SIG-M5 treated with dmso at 0.1 percent for 504 hours (cell line): ENCODE results near the gene DNAH14.
"Not testable (repeated sequence)": the region's sequence is repeated elsewhere in the genome, so short reads cannot be mapped to it uniquely, and the experiment has no call there.

Source experiments
- DNase-seq: peaks from one replicate; lab custom pipeline; 2025; ENCODE audit not compliant: unreplicated experiment; lab: John Stamatoyannopoulos, UW

Gene DNAH14

DNA sequence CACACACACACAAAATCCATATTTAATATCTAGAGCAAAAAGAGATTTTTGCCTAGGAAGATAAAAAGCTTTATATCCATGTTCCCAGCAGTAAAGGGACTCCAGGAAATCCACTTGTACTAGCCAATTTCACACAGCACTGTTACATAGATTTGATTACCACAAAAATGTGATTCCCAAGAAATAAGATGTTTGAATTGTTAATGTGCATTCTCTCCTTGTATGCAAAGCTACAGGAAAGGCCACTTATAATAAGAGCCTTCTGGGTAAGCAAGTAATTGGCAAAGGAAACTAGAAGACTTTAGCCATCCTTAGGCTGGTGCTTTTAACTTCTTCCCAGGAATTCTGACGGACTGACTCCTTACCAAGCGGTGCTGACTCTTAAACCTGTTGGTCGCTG lies 409.1 kb downstream of the DNAH14 start:
- DNase-seq = no peak

DNA sequence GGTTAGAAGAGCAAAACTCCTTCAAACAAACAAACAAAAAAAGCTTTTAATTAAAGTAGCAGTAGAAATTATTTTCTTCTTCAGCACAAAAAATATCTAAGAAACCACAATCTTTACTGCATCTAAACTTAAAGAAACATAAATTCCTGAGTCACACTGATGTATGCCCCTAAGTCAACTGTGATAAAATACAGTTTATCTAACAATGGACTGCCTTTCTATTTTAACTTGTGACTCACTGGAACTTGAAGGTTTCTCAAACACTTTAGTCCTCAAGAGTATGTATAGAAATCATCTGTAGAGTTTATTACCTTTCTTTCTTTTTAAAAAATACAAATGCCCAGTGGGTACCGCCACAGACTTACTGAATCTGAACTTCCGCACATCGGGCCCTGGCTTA lies 412.2 kb downstream of the DNAH14 start:
- no peak for DNase-seq

DNA sequence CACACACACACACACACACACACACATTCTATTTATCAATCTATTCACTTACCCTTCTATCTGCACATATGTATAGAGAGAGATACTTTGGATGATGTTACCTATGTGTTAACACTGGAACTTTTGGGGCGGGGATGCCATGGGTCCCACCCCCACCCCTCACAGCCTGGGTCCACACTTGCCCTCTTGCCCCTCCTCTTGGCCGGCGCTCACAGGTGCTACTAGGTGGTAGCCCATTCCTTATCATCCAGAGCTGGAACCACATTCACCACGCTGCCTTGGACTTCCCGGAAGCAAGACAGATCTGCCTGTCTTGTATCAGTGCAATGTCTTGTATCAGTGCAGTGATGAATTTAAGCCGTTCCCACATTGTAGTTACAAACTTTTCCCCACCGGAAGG lies 413.2 kb downstream of the DNAH14 start:
- no peak for DNase-seq

DNA sequence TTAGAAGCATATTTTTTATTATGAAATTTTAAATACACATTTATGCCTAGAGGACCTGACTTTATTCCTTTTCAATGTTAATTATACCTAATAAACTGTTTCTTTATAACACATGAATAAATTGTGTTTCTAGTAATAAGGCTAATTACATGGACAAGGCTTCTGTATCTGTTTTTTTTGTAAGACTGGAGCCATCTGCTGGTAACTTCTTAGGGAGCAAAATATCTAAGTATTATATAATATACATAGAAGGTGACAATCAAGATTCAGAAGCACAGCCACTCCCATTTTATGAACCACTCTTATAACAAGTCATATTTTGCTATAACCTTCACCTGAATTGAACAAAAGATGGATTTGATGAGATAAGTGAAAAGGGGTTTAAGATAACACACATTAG lies 414.1 kb downstream of the DNAH14 start:
- DNase-seq = peak; percentile 68

DNA sequence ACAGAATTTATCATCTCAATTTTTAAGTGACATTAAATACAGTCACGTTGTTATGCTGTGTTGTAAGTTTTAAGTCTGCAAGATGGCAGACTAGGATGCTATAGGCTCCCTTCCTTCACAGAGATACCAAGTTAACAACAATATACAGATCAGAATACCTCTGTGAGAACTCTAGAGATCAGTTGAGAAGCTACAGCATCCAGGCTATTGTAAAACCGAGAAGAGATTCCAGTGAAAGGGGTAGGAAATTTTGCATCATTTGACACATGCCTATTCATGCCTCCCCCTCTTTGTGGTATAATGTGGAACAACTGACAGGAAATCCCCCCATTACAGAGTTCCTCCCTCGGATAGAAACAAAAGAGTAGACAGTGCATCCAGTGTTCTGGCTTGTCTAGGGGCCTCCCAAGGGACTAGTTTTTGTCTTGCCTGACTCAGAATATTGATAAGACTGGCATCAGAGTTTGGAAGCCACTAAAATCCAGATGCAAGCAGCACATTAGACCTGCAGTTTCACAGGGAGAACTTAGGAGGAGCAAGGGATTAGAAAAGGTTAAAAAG lies 417.7 kb downstream of the DNAH14 start:
- no peak for DNase-seq

DNA sequence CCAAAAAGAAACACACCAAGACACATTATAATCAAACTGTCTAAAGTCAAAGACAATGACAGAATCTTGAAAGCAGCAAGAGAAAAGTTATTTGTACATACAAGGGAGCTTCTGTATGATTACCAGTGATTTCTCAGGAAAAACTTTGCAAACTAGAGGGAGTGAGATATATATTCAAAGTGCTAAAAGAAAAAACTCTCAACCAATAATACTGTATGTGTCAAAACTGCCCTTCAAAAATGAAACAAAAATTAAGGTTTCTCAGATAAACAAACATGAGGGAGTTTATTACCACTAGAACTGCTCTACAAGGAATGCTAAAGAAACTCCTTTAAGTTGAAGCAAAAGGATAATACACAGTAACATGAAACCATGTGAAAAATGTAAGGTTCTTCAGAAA lies 418.9 kb downstream of the DNAH14 start:
- no peak for DNase-seq

DNA sequence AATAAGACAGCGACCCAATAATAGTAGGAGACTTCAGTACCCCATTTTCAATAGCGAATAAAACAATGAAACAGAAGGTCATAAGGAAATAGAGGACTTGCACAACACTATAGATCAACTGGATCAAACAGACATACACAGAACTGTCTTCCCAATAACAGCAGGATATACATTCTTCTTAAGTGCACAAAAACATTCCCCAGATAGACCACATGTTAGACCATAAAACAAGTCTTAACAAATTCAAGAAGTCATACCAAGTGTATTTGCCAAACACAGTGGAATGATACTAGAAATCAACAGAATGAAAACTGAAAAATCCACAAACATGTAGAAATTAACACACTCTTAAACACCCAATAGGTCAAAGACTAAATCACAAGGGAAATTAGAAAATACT lies 420.4 kb downstream of the DNAH14 start:
- no peak for DNase-seq

DNA sequence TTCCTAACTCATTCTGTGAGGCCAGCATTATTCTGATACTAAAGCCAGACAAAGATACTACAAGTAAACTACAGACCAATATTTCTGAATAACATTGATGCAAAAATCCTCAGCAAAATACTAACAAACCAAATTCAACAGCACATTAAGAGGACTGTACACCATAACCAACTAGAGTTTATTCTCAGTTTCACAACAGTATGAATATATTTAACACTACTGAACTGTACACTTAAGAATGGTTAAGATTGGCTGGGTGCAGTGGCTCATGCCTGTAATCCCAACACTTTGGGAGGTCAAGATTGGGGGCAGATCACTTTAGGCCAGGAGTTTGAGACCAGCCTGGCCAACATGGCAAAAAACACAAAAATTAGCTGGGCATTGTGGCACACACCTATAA lies 421.4 kb downstream of the DNAH14 start:
- no peak for DNase-seq

DNA sequence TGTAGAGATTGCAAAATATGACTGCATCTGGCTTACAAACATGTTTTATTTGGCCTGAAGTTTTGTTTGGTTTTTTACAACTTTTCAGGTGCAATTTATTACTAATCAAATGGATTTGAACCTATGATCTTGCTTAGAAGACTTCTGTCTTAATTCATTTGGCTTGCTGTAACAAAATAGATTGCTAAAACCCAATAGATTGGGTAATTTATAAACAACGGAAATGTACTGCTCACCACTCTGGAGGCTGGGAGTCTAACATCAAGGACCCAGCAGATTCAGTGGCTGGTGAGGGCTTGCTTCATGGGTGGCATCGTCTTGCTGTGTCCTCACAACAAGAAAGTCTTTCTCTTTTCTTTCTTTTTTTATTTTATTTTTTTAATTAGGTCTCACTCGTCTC lies 425.4 kb downstream of the DNAH14 start:
- peak; percentile 7 for DNase-seq

DNA sequence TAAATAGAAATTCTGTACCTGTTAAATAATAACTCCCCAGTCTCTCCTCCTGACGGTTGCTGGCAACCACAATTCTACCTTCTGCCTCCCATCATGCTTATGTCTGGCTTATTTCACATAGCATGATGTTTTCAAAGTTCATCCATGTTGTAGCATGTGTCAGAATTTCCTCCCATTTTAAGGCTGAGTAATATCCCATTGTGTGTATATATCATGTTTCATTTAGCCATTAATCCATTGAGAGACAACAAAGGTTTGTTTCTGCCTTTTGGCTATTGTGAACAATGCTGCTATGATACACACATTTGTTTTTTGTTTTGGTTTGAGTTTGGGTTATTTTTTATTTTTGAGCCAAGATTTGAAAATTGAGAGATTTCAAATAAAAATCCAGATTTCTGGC lies 426.4 kb downstream of the DNAH14 start:
- no peak for DNase-seq

DNA sequence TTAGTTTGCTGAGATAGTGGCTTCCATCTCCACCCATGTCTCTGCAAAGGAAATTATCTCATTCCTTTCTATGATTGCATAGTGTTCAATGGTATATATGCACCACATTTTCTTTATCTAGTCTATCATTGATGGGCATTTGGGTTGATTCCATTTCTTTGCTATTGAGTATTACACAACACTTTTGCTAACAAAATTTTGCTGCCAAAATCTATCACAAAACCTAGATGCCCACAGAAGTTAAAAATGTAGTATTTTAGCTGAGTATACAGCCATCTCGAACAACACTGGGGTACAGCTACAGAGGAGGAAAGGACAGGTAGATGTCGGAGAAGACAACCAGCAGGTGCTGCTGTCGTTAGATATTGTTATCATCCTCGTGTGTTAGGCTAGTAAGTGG lies 430.6 kb downstream of the DNAH14 start:
- no peak for DNase-seq

DNA sequence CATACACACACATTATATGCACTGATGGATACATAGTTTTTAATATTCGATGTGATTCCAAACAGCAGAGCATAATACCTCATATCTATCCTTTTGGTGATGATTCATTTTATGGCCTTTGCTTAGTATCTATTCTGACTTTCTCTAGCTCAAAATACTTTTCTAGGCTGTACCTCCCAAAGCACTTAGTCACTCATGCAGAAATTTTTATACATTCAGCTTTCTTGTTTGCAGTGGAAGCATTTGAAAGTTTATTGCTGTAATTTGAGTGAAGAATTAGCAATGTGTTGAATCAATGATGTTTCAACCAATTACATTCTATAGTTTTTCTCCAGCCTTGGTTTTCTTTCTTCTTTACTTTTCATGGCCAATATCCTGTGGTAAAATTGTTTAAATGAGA lies 431.7 kb downstream of the DNAH14 start:
- DNase-seq = no peak

DNA sequence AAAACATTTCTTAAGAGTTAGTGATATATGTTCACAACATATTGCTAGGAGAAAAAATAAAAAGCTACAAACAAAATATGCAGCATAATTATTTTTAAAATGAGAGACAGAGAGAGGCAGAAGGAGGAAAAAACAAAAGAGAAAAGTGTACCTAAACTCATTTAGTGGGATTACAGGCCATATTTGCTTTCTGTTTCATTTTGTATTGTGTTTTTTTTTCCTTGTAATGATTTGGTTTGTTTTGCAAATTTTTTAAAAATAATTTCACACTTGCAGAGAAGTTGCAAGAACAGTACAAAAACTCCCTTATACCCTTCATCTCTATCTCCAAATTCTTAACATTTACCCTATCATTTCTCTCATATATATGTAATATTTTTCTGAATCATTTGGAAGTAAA lies 433.3 kb downstream of the DNAH14 start:
- no peak for DNase-seq

DNA sequence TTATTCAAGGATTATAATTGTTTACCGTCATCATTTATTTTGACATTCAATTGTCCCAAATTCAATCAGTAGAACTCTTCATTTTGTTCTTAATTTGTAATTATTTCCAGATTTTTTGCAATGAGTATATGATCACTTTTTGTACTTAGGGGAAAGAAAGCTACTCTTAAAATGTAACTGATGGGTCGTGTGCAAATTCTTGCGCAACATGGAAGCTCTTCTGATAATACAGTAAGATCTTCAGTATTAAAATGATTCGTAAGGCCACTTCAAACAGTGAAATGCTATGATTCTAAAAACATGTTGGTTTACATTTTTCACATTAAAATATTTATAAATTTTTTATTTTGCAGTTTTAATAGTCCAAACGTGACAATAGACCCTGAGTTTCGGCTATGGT lies 435.0 kb downstream of the DNAH14 start:
- no peak for DNase-seq

DNA sequence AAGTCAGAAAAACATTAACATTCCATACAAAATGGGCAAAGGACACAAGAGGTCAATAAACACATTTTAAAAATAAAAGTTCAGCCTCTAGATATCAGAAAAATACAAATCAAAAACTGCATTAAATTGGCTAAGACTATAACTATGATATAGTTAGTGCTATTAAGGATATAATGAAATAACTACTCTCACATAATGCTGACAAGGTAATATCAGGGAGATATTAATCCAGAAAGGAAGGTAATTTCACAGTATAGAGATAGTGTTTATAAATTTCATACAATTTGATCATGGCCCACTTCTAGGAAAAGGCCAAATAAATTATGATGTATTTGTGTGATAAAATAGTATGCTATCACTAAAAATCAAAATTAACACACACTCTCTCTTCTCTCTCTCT lies 436.5 kb downstream of the DNAH14 start:
- no peak for DNase-seq

DNA sequence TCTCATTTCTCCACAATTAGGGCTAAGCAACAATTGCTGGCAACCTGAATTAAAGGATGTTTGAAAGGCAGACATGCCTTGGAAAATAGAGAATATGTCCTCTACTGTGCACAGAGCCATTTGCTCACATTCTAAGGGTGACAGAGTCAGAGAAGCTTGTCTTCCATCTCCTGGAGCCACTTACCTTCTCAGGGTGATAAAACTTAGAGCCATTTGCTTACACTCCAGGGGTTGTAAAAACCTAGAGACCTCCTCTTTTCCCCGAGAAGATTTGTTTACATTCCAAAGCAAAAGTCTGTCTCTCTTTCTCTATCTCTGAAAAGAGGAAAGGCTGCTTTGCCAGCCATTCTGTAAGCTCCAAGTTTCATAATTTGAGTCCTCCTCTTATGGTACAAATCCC lies 437.1 kb downstream of the DNAH14 start:
- no peak for DNase-seq

DNA sequence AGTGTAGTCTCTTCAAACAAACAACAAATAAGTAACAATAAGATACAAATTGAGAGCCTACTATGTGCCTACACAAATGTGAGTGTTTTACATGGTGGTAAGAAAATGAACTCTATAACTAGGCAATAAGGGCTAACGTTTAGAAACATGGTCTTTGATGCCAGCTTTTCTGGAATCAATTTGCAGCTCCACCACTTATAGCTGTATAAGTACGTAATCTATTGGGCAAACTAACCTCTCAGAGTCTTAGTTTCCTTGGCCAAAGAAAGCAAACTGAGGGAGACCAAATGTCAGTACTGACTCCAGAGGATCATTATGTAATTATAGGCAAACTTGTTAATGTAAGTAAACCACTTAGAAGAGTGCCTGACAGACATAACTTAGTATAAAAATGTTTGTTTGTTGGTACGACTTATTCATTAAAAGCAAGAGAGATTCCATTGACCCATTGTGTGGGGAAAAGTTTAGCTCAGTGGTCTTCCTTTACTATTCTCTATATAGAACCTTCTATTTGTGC lies 438.6 kb downstream of the DNAH14 start:
- DNase-seq = no peak

DNA sequence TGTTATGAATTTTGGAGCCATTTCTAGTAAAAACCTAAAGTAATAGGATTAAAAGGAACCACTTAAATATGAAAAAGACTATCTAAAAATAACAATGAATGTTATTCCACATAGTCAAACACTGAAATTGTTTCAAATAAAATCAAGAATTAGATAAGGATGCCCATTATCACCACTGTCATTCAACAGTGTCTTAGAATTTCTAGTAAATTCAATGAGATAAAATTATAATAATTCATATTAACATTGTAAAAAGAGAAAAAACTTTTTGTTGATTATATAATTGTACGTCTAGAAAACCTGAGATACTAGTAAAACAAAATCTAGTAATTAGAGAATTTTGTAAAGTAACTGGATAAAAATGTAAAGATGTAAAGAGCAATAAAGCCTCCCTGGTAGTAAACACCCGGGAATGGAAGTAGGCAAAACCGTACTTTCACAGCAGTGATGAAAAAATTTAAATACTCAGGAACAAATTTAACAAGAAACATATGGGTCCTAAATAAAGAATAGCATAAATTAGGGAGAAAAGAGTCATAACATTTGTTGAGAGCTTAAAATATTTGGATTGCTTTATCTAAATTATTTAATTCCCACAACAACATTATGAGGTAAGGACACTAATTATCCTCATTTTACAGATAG lies 442.0 kb downstream of the DNAH14 start:
- DNase-seq = no peak

DNA sequence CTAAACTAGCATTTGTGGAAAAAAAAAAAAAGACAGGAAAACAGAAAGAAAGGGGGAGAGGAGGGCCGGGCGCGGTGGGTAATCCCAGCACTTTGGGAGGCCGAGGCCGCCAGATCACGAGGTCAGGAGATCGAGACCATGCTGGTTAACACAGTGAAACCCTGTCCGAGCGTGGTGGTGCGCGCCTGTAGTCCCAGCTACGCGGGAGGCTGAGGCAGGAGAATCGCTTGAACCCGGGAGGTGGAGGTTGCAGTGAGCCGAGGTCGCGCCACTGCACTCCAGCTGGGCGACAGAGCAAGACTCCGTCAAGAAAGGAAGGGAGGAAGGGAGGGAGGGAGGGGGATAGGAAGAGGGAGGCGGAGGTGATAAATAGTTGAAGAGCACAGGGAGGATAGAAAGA lies 443.7 kb downstream of the DNAH14 start:
- no peak for DNase-seq

DNA sequence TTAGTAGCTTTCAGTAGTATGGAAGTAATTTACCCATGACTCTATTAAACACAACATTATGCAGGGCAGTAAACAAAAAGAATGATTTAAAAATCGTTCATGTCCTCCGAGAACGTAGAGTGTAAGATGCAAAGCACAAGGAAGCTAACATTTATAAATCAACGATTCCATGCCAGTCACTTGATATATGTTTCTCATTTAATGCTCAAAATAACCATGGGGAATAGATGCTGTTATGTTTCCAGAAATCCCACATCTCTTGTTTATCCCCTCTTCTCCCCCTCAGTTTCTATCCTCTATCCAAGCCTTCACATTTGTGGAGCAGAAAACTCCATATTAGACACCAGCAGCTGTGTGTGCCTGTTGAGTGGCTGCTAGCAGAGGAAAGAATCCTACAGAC lies 445.5 kb downstream of the DNAH14 start:
- DNase-seq = no peak

DNA sequence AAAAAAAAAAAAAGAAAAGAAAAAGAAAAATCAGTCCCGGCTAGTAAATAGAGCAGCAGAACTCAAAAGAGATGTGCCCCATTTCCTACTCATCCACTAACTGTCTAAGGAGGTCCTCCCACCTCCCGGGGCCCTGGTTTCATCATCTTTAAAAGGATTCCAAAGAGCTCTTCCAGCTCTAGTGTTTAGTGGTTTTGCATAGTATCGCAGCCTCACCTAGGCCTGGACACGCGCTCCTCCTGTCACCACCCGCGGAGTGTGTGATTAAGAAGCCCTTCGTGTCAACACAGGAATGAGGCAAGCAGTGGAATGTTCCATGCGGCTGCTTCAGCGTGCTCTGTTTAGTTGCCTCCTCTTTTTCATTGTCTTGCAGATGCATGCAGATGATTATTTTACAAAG lies 449.4 kb downstream of the DNAH14 start:
- no peak for DNase-seq

DNA sequence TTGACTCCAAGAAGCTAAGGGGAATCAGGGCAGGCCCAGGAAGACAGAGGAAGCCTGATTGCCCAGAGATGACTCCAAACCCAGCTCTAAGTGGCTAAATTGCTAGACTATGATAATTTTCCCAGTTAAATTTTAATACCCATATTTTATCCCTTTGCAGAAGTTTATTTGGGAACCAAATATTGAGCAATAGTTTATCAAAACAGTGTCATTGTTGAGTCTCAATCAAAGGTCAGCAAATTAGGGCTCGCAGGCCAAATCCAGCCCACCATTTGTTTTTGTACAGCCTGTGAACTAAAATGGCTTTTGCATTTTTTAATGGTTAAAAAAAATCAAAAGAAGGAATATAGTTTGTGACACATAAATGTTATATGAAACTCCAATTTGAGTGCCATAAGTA lies 451.2 kb downstream of the DNAH14 start:
- no peak for DNase-seq

DNA sequence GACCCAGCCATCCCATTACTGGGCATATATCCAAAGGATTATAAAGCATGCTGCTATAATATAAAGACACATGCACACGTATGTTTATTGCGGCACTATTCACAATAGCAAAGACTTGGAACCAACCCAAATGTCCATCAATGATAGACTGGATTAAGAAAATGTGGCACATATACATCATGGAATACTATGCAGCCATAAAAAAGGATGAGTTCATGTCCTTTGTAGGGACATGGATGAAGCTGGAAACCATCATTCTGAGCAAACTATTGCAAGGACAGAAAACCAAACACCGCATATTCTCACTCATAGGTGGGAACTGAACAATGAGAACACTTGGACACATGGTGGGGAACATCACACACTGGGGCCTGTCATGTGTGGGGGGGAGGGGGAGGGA lies 457.4 kb downstream of the DNAH14 start:
- DNase-seq = not testable (repeated sequence)
